Neuronal stem cell (in vitro differentiated cells): ENCODE results near the gene AIFM3.

Source experiments
- DNase-seq: peaks from one replicate; pipeline ENCODE4 v3.0.0-alpha.2; 2013; ENCODE audit warnings: low spot score
- H2AFZ ChIP-seq: one replicate; pipeline ENCODE4 v1.6.1; 2013; ENCODE audit warnings: mild to moderate bottlenecking, low read length, inconsistent platforms
- H2AK5ac ChIP-seq: 2 replicates; pipeline ENCODE4 v1.6.1; 2013; ENCODE audit warnings: low read depth, mild to moderate bottlenecking, inconsistent platforms, low read length, moderate library complexity, mixed read lengths
- H2BK120ac ChIP-seq: 2 replicates; pipeline ENCODE4 v1.6.1; 2013; ENCODE audit warnings: low read depth, mild to moderate bottlenecking, inconsistent platforms, low read length, moderate library complexity, mixed read lengths
- H2BK12ac ChIP-seq: one replicate; pipeline ENCODE4 v1.6.1; 2013; ENCODE audit warnings: low read length, inconsistent platforms
- H2BK15ac ChIP-seq: 2 replicates; pipeline ENCODE4 v1.6.1; 2013; ENCODE audit warnings: mild to moderate bottlenecking, low read length, inconsistent platforms, mixed read lengths
- H2BK5ac ChIP-seq: one replicate; pipeline ENCODE4 v1.6.1; 2013; ENCODE audit warnings: inconsistent platforms, mild to moderate bottlenecking, low read length, moderate library complexity
- H3K14ac ChIP-seq: one replicate; pipeline ENCODE4 v1.6.1; 2013; ENCODE audit warnings: low read length, inconsistent platforms
- H3K18ac ChIP-seq: 2 replicates; pipeline ENCODE4 v1.6.1; 2013; ENCODE audit warnings: low read length, inconsistent platforms
- H3K23ac ChIP-seq: 2 replicates; pipeline ENCODE4 v1.6.1; 2013; ENCODE audit warnings: low read depth, mild to moderate bottlenecking, mixed read lengths, low read length, inconsistent platforms; ENCODE audit not compliant: poor library complexity
- H3K27ac ChIP-seq: replicated peaks from 3 replicates; pipeline ENCODE4 v1.5.1; 2013; ENCODE audit warnings: low read length, inconsistent platforms
- H3K27me3 ChIP-seq, 3 experiments: 2 replicates each; pipeline ENCODE4 v1.6.1; 2013; ENCODE audit warnings: low read length in 3 of 3, mild to moderate bottlenecking in 2 of 3, inconsistent platforms in 1 of 3, low read depth in 1 of 3, mixed read lengths in 1 of 3, moderate library complexity in 1 of 3; ENCODE audit not compliant: control insufficient read depth in 3 of 3, insufficient read depth in 3 of 3
- H3K36me3 ChIP-seq, 2 donors: replicated peaks in 1 of 2; 2 replicates each; pipeline ENCODE4 v1.6.1; 2013; ENCODE audit warnings: low read length in 2 of 2; ENCODE audit not compliant: control insufficient read depth in 2 of 2, insufficient read depth in 2 of 2
- H3K4ac ChIP-seq: 2 replicates; pipeline ENCODE4 v1.6.1; 2013; ENCODE audit warnings: inconsistent platforms, mild to moderate bottlenecking, low read length, moderate library complexity
- H3K4me1 ChIP-seq, 2 donors: 1 replicate in 1 of 2; 2 replicates in 1 of 2; pipeline ENCODE4 v1.6.1; 2013; ENCODE audit warnings: low read length in 2 of 2, low read depth in 1 of 2; ENCODE audit not compliant: control insufficient read depth in 2 of 2, insufficient read depth in 1 of 2
- H3K4me2 ChIP-seq: one replicate; pipeline ENCODE4 v1.6.1; 2013; ENCODE audit warnings: mild to moderate bottlenecking, low read length, inconsistent platforms; ENCODE audit not compliant: insufficient read depth, poor library complexity, severe bottlenecking
- H3K4me3 ChIP-seq, 2 donors: 2 replicates each; pipeline ENCODE4 v1.5.1; 2013; ENCODE audit warnings: low read length in 2 of 2, mild to moderate bottlenecking in 2 of 2, inconsistent platforms in 1 of 2, moderate library complexity in 1 of 2
- H3K79me1 ChIP-seq: one replicate; pipeline ENCODE4 v1.6.1; 2013; ENCODE audit warnings: low read depth, mild to moderate bottlenecking, inconsistent platforms, low read length, moderate library complexity
- H3K9ac ChIP-seq: one replicate; pipeline ENCODE4 v1.6.1; 2013; ENCODE audit warnings: mild to moderate bottlenecking, low read depth, low read length, inconsistent platforms; ENCODE audit not compliant: poor library complexity
- H3K9me3 ChIP-seq, 2 donors: replicated peaks in 1 of 2; 2 replicates each; pipeline versions ENCODE3 to v1.6.1; 2013; ENCODE audit warnings: low read length in 2 of 2, mild to moderate bottlenecking in 2 of 2, inconsistent platforms in 1 of 2, low read depth in 1 of 2, mixed read lengths in 1 of 2, moderate library complexity in 1 of 2; ENCODE audit not compliant: control insufficient read depth in 2 of 2, insufficient read depth in 1 of 2
- H4K8ac ChIP-seq: one replicate; pipeline ENCODE4 v1.6.1; 2013; ENCODE audit warnings: low read depth, mild to moderate bottlenecking, inconsistent platforms, low read length, moderate library complexity
- H4K91ac ChIP-seq: one replicate; pipeline ENCODE4 v1.6.1; 2013; ENCODE audit warnings: low read length, low read depth, mild to moderate bottlenecking, inconsistent platforms; ENCODE audit not compliant: poor library complexity
- WGBS, 2 donors: extraction: QIAGEN DNeasy Blood & Tissue Kit; methylation state at CpG; one replicate each; pipeline ENCODE4 v1.1.7; 2013; ENCODE audit warnings: missing lambda C conversion rate in 2 of 2, mixed read lengths in 1 of 2; ENCODE audit not compliant: insufficient read length in 2 of 2, insufficient replicate concordance in 1 of 2; ENCODE audit errors: extremely low coverage in 2 of 2; 5-methylcytosine and 5-hydroxymethylcytosine counted together

The AIFM3 gene

DNA sequence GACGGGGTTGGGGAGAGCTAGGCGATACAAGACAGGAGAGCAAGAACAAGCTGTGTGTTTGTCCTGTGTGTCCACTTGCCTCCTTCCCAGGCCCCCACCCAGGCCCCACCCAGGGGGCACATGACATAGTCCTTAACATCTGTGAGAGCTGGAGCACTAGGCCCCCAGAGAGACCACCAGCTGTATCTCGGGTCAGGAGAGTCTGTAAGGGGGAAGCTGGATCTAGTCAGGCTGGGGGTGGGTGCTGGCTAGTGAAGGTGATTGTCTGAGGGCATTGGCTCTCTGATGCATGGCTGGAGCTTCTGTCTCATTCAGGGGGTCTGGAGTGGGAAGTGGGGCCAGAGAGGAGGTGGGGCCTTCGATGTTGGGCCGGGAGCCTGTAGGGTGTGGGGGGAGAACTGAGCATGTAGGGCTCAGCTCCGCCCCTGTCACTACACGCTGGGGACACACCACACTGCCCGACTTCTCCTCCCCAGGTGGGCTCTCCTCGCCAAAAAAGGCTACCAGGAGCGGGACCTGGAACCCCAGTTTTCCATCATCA, 48.5 kb downstream of the AIFM3 start:
- no peak overlapping the region for H4K8ac ChIP-seq
- H2BK12ac ChIP-seq: no peak overlapping the region
- H2AFZ ChIP-seq: peak overlapping the region; percentile 97
- H3K23ac ChIP-seq: peak overlapping the region; percentile 82
- H4K91ac ChIP-seq: no peak overlapping the region
- H3K9me3 ChIP-seq: peaks cover 0 to 5% of the 10 kb centered on the region in 2 donors
- H3K14ac ChIP-seq: no peak overlapping the region
- no peak for DNase-seq
- peak overlapping the region; percentile 32 for H2BK15ac ChIP-seq
- H3K36me3 ChIP-seq: no peaks in the 10 kb centered on the region
- peak overlapping the region; percentile 15 for H2BK5ac ChIP-seq
- H3K79me1 ChIP-seq: peaks cover 7% of the 10 kb centered on the region
- no peak overlapping the region for H3K9ac ChIP-seq
- peaks cover 0 to 2% (median 0%) of the 10 kb centered on the region in 3 experiments for H3K27me3 ChIP-seq
- peak overlapping the region; percentile 67 for H3K4me2 ChIP-seq
- peak overlapping the region in 1 of 2 donors; percentile 72 for H3K4me3 ChIP-seq
- H3K4me1 ChIP-seq: peaks cover 16 to 23% of the 10 kb centered on the region in 2 donors
- no peak overlapping the region for H3K4ac ChIP-seq
- peak overlapping the region; percentile 91 for H3K27ac ChIP-seq
- no CpG with 5 or more reads among the region's 10 CpGs for WGBS, 2 donors
- H2BK120ac ChIP-seq: peak overlapping the region; percentile 16
- H2AK5ac ChIP-seq: peak overlapping the region; percentile 88
- peak overlapping the region; percentile 50 for H3K18ac ChIP-seq

DNA sequence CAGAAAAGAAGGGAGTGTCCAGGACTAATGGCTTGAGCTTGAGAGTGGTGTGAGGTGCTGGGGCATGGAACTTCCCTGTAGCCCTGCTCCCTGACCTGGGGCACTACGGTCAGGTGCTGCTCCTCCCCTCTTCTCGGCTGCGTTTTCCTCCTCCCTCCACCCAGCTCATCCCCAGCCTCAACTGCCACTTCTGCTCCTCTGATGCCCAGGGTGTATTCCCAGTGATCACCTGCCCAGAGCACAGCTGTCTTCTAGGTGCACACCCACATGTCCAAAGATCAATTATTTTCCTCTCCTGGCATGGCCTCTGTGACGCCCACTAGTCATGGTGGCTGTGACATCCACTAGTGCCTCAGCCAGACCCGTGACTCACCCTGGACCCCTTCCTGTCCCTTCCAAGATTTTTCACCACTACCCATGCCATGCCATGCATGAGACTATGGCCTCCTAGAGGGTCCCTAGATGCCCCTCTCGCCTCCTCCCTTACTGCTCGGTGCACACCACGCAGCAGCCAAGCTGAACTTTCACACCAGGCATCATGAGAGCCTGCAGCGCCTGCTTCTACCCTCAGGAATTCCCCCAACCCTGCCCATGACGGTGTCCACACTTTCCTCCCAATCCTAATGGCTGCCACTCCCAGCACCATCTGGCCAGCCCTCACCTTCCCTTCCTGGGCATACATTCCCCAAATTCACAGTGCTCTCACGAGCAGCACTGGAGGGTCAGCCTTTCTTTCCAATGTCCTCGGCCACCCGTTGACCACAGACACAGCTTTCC, 49.8 kb downstream of the AIFM3 start:
- H2BK120ac ChIP-seq: no peak overlapping the region
- peaks cover 16 to 24% of the 10 kb centered on the region in 2 donors for H3K4me1 ChIP-seq
- H3K79me1 ChIP-seq: peaks cover 7% of the 10 kb centered on the region
- no CpG with 5 or more reads among the region's 13 CpGs for WGBS, 2 donors
- DNase-seq: no peak
- peak overlapping the region; percentile 39 for H3K14ac ChIP-seq
- no peaks in the 10 kb centered on the region for H3K36me3 ChIP-seq
- H3K27ac ChIP-seq: no peak overlapping the region
- H3K4me3 ChIP-seq: peak overlapping the region in 1 of 2 donors; percentile 27
- H3K18ac ChIP-seq: no peak overlapping the region
- peak overlapping the region; percentile 1 for H3K4ac ChIP-seq
- H3K9me3 ChIP-seq: peaks cover 0 to 5% of the 10 kb centered on the region in 2 donors
- H2BK15ac ChIP-seq: no peak overlapping the region
- H4K91ac ChIP-seq: no peak overlapping the region
- peaks cover 0 to 2% (median 0%) of the 10 kb centered on the region in 3 experiments for H3K27me3 ChIP-seq
- H2AFZ ChIP-seq: no peak overlapping the region
- H3K4me2 ChIP-seq: no peak overlapping the region
- H4K8ac ChIP-seq: no peak overlapping the region
- H2BK5ac ChIP-seq: no peak overlapping the region
- H2BK12ac ChIP-seq: peak overlapping the region; percentile 97
- peak overlapping the region; percentile 29 for H3K23ac ChIP-seq
- H2AK5ac ChIP-seq: peak overlapping the region; percentile 89
- peak overlapping the region; percentile 22 for H3K9ac ChIP-seq

DNA sequence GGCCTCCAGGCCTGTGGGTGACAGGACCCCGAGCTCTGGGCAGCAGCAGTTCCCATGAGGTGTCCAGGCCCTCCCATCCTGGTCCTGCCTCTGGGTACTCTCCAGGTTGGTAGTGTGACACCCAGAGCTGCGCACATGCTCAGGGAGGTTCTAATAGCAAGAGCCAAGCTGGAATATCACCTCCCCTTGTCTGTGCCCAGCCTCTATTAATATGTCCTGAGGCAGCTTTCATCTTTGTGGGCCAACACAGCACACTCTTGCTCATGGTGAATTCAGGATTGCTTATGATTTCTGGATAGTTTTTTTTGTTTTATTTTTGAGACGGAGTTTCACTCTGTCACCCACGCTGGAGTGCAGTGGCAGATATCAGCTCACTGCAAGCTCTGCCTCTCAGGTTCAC, 51.3 kb downstream of the AIFM3 start:
- Histone ChIP-seq H3K4me3 (no peak overlapping the region), H4K91ac (no peak overlapping the region), H3K9me3 (peaks cover 0 to 5% of the 10 kb centered on the region in 2 donors), H2AFZ (no peak overlapping the region), H3K27ac (no peak overlapping the region), H3K14ac (no peak overlapping the region), H2AK5ac (no peak overlapping the region), H3K18ac (no peak overlapping the region), H3K23ac (no peak overlapping the region), H3K36me3 (no peaks in the 10 kb centered on the region), H2BK15ac (no peak overlapping the region), H4K8ac (no peak overlapping the region), H3K27me3 (peaks cover 0 to 3% (median 2%) of the 10 kb centered on the region in 3 experiments), H3K4me2 (no peak overlapping the region), H2BK12ac (no peak overlapping the region), H3K9ac (no peak overlapping the region), H3K4ac (no peak overlapping the region), H3K79me1 (peaks cover 3% of the 10 kb centered on the region), H2BK120ac (no peak overlapping the region), H2BK5ac (no peak overlapping the region), H3K4me1 (peaks cover 12 to 23% of the 10 kb centered on the region in 2 donors)
- no peak for DNase-seq
- WGBS, 2 donors: no CpG with 5 or more reads among the region's 4 CpGs

DNA sequence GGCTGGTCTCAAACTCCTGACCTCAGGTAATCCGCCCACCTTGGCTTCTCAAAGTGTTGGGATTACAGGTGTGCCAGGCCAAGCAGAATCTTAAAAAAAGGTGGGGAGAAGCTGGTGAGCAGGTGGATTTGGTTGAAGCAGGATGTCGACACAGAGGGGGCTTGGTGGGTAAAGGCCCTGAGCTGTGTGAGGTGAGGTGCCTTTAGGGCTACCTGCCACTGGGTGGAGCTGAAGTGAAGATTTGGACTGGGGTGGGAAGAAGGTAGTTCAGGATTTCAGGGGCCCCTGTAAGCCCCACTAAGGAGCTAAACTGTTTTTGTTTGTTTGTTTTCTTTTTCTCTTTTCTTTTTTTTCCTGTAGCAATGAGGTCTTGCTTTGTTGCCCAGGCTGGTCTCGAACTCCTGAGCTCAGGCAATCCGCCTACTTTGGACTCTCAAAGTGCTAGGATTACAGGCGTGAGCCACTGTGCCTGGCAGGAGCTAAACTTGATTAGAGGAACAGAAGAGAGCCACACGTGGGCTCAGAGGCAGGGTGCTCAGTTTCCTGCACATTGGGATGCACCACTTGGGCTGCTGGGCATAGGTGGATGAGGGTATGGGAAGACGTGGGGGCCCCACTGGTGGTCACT, 53.9 kb downstream of the AIFM3 start:
- peaks cover 0 to 3% (median 2%) of the 10 kb centered on the region in 3 experiments for H3K27me3 ChIP-seq
- H3K36me3 ChIP-seq: no peaks in the 10 kb centered on the region
- peaks cover 3% of the 10 kb centered on the region for H3K79me1 ChIP-seq
- H3K4ac ChIP-seq: no peak overlapping the region
- no peak overlapping the region for H2AFZ ChIP-seq
- peak overlapping the region; percentile 81 for H3K23ac ChIP-seq
- no peak overlapping the region for H4K8ac ChIP-seq
- H3K18ac ChIP-seq: peak overlapping the region; percentile 85
- DNase-seq: no peak
- no peak overlapping the region for H3K4me3 ChIP-seq
- H2BK120ac ChIP-seq: no peak overlapping the region
- H3K4me2 ChIP-seq: no peak overlapping the region
- H3K14ac ChIP-seq: no peak overlapping the region
- H2BK15ac ChIP-seq: peak overlapping the region; percentile 39
- H3K27ac ChIP-seq: no peak overlapping the region
- peak overlapping the region; percentile 81 for H2AK5ac ChIP-seq
- peaks cover 0 to 5% of the 10 kb centered on the region in 2 donors for H3K9me3 ChIP-seq
- H3K9ac ChIP-seq: no peak overlapping the region
- no CpG with 5 or more reads among the region's 7 CpGs for WGBS, 2 donors
- peak overlapping the region; percentile 94 for H4K91ac ChIP-seq
- H3K4me1 ChIP-seq: peaks cover 0 to 6% of the 10 kb centered on the region in 2 donors
- no peak overlapping the region for H2BK5ac ChIP-seq
- H2BK12ac ChIP-seq: no peak overlapping the region
